Mucosa of descending colon (tissue), 3 donors: Measurements from ENCODE around the gene FOXA2. TPM values are rescaled to one million over a fixed set of nuclear protein-coding genes. Genes with fewer than 3 reads are reported as not detected.

ENCODE experiments used
- ATAC-seq: fragments of 200-7000 bp; cut with Tn5 transposase; one replicate; pipeline ENCODE4 v1.9.1; 2020; ENCODE audit warnings: mild to moderate bottlenecking, moderate library complexity
- DNase-seq, 3 donors: peaks; one replicate each; pipeline ENCODE4 v3.0.0-alpha.2; 2020
- H3K36me3 ChIP-seq: fragments of 200-600 bp; one replicate; pipeline ENCODE4 v1.8.0; 2021; ENCODE audit warnings: low read depth, mild to moderate bottlenecking
- H3K4me1 ChIP-seq: fragments of 200-600 bp; one replicate; pipeline ENCODE4 v1.8.0; 2021; ENCODE audit warnings: low read depth, mild to moderate bottlenecking
- H3K4me3 ChIP-seq: fragments of 200-600 bp; one replicate; pipeline ENCODE4 v1.8.0; 2021; ENCODE audit warnings: mild to moderate bottlenecking
- H3K9me3 ChIP-seq: fragments of 200-600 bp; one replicate; pipeline ENCODE4 v1.8.0; 2021; ENCODE audit warnings: mild to moderate bottlenecking
- intact Hi-C, 2 donors: fragments of 100-400 bp; cut with DNase I in 1 of 2; cut with micrococcal nuclease in 1 of 2; formaldehyde crosslinking; loops; one replicate each; pipeline versions ENCODE4 v1.11.0 to v1.11.1; 2022; cut with DNase I, micrococcal nuclease
- total RNA-seq, 3 donors: library from RNA; stranded (reverse); fragmentation: NEBNext Ultra II Directional in 2 of 3; extraction: Animal tissue kit (Norgen Biotek cat#: 25700) in 2 of 3; gene quantifications; one replicate each; pipeline versions ENCODE4 v1.2.1 to v1.2.4, GENCODE V29; 2021 to 2023
- TF ChIP-seq, protein P1 (sequence below): fragments of 200-600 bp; IDR thresholded peaks from one replicate; pipeline ENCODE4 v1.8.0; 2022; ENCODE audit warnings: antibody characterized with exemption, mild to moderate bottlenecking
- donor health status: DM: no; HTN: no; CAD: no; lungs with moderate emphysema.
- donor health status: DM: no; HTN: no; CAD: no.
- donor health status: DM: no; HTN: yes; CAD: no.

FOXA2 gene
- total RNA-seq, 3 donors from 2014 or later, result 6.2 to 25.3 (median 11.9) TPM

DNA sequence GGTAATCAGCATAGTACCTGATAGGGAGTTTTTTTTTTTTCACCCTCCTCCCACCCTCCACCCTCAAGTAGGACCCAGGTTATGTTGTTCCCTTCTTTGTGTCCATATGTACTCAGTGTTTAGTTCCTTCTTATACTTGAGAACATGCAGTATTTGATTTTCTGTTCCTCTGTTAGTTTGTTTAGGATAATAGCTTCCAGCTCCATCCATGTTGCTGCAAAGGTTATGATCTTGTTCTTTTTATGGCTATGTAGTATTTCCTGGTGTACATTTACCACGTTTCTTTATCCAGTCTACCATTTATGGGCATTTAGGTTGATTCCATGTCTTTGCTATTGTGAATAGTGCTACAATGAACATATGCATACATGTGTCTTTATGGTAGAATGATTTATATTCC lies 41.9 kb downstream of the FOXA2 start:
- DNase-seq (no peak), ATAC-seq (peak; percentile 77)
- Histone ChIP-seq H3K36me3 (no peaks in the 10 kb centered on the region), H3K4me1 (no peaks in the 10 kb centered on the region), H3K9me3 (no peaks in the 10 kb centered on the region), H3K4me3 (no peak overlapping the region)
- TF ChIP-seq, protein P1, sequence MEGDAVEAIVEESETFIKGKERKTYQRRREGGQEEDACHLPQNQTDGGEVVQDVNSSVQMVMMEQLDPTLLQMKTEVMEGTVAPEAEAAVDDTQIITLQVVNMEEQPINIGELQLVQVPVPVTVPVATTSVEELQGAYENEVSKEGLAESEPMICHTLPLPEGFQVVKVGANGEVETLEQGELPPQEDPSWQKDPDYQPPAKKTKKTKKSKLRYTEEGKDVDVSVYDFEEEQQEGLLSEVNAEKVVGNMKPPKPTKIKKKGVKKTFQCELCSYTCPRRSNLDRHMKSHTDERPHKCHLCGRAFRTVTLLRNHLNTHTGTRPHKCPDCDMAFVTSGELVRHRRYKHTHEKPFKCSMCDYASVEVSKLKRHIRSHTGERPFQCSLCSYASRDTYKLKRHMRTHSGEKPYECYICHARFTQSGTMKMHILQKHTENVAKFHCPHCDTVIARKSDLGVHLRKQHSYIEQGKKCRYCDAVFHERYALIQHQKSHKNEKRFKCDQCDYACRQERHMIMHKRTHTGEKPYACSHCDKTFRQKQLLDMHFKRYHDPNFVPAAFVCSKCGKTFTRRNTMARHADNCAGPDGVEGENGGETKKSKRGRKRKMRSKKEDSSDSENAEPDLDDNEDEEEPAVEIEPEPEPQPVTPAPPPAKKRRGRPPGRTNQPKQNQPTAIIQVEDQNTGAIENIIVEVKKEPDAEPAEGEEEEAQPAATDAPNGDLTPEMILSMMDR, result no peak
- intact Hi-C loops, result no loop called here

DNA sequence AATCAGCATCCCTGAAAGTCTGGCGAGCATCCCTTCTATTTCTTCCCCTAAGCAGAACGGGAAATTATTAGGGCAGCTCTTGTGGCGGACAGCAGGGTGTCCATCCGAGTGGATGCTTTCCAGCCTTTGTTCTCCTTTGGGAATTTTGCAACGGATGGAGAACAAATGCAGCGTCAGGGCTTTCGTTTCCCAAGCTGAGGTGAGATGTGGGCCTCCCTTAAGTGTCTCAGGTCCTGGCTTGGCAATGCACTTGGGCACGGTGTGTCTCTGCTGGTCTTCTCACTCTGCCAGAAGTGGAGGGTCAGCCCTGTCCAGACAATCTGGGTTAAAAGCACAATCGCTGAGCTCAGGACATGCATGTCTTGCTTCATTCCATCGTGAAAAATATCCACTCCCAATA lies 43.5 kb downstream of the FOXA2 start:
- Histone ChIP-seq H3K36me3 (no peaks in the 10 kb centered on the region), H3K4me3 (no peak overlapping the region), H3K9me3 (no peaks in the 10 kb centered on the region), H3K4me1 (no peaks in the 10 kb centered on the region)
- TF ChIP-seq, protein P1, result no peak
- intact Hi-C loops, result no loop called here
- DNase-seq (no peak), ATAC-seq (no peak)

DNA sequence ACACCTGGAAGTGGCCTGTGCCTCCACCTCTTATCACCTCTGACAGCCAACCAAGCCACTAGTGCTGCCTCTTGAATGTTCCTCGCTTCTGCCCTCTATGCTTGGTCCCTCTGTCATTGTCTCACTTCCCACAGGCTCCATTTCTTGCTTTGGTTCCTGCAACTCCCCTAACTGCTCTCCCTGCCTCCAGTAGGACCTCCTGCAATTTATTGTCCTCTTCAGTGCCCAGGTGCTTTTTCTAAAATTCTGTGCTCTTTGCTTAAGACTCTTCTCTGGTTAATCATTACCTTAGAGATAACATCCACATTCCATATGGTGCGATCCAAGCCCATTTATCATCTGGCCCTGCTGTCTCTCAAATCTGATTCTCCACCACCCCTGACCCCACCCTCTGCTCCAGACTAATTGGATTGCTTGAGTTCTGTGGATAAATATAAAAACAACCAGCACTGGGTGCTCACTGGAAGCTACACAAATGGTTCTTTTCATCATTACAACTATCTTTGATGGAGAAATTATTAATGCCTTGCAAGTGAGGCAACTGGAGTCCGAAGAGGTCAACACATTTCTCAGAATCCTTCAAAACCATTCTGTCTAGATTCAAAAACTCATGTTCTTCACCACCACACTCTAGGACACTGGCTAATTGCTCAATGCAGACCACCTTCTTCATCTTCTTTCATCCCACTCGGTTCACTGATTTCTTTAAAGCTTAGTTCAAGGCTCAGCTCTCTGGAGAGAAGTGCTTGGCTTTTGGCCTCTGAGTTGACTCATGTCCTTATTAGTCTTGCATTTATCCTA lies 47.2 kb downstream of the FOXA2 start:
- ATAC-seq, result peak; percentile 66
- TF ChIP-seq, protein P1, result no peak
- no peak overlapping the region for H3K4me3 ChIP-seq
- no peaks in the 10 kb centered on the region for H3K4me1 ChIP-seq
- intact Hi-C loops, result no loop called here
- no peaks in the 10 kb centered on the region for H3K36me3 ChIP-seq
- no peak for DNase-seq
- H3K9me3 ChIP-seq, result no peaks in the 10 kb centered on the region

DNA sequence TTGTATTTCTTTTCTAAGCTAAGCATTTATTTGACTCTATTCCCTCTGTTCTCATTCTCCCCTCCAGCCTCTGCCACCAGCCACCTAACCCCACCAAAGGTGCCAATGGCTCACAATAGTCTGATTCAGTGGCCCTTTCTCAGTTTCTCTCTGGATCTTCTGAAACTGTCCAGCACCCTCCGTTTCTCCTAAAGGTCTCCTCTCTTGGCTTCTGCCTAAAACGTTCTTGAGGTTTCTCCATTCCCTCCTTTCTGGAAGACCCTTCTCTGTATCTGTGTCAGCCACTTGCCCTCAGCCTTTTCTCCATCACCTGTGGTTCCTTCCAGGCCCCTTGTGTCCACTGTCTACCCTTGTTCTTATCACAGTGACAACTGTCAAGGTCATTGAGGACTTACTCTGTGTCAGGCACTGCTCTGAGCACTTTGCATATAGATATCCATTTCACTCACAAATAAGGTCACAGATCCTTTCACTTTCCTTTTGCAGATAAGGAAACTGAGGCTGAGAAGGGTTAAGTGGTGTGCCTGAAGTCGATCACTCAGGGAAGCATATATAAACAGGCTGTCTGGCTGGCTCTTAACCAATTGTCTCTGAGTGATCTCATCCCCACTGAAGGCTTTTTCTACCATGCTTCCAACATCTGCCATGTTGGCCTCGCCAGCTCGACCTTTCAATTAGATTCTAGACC lies 48.1 kb downstream of the FOXA2 start:
- TF ChIP-seq, protein P1, result no peak
- no peaks in the 10 kb centered on the region for H3K9me3 ChIP-seq
- ATAC-seq, result no peak
- H3K36me3 ChIP-seq, result no peaks in the 10 kb centered on the region
- intact Hi-C loops, result no loop called here
- no peak for DNase-seq
- H3K4me1 ChIP-seq, result no peaks in the 10 kb centered on the region
- no peak overlapping the region for H3K4me3 ChIP-seq

DNA sequence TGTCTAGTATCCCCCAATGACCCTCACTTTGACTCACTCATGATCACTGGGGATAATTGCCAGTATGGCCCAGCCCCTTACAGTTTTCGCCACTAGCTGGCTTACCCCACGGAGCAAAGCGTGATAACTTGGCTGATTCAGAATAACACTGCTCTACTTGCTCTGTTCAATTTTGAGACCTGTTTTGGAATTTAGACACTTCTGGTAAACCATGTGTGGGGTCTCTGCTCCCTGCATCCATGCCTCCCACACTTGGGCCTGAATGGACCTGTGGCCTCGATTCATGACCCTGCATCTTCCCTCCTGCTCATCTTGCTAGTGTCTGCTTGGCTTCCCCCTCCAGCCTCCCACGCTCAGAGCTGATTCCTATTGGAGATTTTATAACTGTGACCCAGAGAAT lies 48.9 kb downstream of the FOXA2 start:
- TF ChIP-seq, protein P1, result no peak
- DNase-seq (no peak), ATAC-seq (no peak)
- Histone ChIP-seq H3K4me3 (no peak overlapping the region), H3K4me1 (no peaks in the 10 kb centered on the region), H3K36me3 (no peaks in the 10 kb centered on the region), H3K9me3 (no peaks in the 10 kb centered on the region)
- intact Hi-C loops, result no loop called here
